SW 1271 (cell line): ENCODE measurements around the gene SLC39A9.
A peak's percentile ranks its signal among the peaks of the same experiment; 100 is the strongest.

ENCODE experiments used
- DNase-seq, 2 experiments: peaks; one replicate each; lab custom pipeline; 2025; lab: John Stamatoyannopoulos, UW

The SLC39A9 gene

GRCh38 chr14:69424149-69424923, 25.8 kb downstream of the SLC39A9 start:
- DNase-seq, result no peak

DNA sequence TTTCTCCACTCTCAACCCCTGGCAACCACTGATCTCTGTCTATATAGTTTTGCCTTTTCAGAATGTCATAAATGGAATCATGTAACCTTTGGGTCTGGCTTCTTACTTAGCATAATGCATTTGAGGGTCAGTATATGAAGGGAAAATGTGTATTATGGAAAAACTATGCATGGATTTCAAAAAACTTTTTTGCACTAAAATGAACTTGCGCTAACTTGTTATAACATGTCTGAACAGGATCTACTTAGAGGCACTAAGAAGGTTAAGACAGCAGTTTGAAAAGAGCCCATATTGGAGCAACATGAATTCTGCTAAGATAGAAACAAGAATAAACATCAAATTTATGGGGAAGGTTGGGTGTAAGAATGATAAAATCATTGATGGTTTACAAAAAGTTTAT, 29.1 kb downstream of the SLC39A9 start:
- no peak for DNase-seq

GRCh38 chr14:69428289-69428998, 30.0 kb downstream of the SLC39A9 start:
- no peak for DNase-seq

DNA sequence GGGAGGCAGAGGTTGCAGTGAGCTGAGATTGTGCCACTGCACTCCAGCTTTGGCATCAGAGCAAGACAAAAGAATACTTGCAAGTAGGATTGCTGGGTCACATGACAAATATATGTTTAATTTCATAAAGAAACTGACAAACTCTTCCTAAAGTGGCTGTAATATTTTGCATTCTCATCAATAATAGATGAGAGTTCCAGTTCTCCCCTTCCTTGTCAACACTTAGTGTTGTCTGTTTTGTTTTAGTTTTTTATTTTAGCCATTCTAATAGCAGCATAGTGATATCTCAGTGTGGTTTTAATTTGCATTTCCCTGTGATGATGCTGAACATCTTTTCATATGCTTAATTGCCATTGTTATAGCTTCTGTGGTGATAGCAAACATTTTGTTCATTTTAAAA, 31.2 kb downstream of the SLC39A9 start:
- DNase-seq, result no peak

DNA sequence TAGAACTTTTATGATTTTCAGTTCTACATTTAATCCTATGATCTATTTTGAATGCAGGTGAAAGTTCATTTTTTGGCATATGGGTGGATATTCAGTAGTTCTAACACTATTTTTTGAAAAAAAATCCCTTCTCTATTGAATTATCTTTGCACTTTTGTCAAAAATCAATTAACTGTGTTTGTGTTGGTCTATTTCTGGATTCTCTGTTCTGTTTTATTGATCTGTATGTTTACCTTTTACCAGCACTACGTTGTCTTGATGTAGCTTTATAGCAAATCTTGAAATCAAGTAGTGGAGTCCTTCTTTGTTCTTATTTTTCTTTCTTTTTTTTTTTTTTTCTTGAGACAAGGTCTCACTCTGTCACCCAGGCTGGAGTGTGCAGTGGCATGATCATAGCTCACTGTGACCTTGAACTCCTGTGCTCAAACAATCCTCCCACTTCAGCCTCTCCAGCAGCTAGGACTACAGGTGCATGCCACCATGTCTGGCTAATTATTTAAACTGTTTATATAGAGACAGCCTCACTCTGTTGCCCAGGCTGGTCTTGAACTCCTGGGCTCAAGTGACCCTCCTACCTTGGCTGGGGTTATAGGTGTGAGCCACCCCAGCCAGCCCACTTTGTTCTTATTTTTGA, 31.9 kb downstream of the SLC39A9 start:
- DNase-seq, result no peak

- no peak for DNase-seq
These were observed 33.9 kb downstream of the SLC39A9 start for GRCh38 chr14:69432364-69432763.

- no peak for DNase-seq
These were observed 41.2 kb downstream of the SLC39A9 start for GRCh38 chr14:69439521-69440270.

DNA sequence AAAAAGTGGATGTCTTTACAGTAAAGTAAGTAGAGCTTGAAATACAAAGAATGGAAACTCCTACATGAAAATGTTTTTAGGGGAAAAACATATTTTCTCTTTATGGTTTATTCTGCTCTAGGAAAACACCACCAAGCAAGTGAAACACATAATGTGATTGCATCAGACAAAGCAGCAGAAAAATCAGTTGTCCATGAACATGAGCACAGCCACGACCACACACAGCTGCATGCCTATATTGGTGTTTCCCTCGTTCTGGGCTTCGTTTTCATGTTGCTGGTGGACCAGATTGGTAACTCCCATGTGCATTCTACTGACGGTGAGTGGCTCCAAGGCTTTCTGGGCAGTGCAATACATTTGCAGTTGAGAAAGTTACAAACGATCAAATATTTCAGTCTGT, 43.5 kb downstream of the SLC39A9 start:
- no peak for DNase-seq

- DNase-seq, result no peak
These were observed 44.9 kb downstream of the SLC39A9 start for GRCh38 chr14:69443296-69443805.

DNA sequence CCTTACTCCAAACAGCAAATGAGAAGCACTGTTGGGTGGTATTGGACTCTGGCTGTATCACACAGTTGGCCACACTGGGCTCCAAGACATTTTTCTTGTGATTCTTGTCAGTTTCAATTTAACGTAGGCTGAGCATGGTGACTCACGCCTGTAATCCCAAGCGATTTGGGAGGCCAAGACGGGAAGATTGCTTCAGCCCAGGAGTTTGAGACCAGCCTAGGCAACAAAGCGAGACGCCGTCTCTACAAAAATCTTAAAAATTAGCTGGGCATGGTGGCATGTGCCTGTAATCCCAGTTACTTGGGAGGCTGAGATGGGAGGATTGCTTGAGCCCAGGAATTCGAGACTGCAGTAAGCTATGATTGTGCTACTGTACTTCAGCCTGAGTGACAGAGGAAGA, 50.7 kb downstream of the SLC39A9 start:
- DNase-seq, result no peak

GRCh38 chr14:69451941-69452340, 53.4 kb downstream of the SLC39A9 start:
- DNase-seq, result no peak

DNA sequence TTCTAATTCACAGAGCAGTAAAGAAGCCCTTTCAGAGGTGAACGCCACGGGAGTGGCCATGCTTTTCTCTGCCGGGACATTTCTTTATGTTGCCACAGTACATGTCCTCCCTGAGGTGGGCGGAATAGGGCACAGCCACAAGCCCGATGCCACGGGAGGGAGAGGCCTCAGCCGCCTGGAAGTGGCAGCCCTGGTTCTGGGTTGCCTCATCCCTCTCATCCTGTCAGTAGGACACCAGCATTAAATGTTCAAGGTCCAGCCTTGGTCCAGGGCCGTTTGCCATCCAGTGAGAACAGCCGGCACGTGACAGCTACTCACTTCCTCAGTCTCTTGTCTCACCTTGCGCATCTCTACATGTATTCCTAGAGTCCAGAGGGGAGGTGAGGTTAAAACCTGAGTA, 59.9 kb downstream of the SLC39A9 start:
- DNase-seq, result no peak

- no peak for DNase-seq
These were observed 60.6 kb downstream of the SLC39A9 start for GRCh38 chr14:69459122-69459521.

DNA sequence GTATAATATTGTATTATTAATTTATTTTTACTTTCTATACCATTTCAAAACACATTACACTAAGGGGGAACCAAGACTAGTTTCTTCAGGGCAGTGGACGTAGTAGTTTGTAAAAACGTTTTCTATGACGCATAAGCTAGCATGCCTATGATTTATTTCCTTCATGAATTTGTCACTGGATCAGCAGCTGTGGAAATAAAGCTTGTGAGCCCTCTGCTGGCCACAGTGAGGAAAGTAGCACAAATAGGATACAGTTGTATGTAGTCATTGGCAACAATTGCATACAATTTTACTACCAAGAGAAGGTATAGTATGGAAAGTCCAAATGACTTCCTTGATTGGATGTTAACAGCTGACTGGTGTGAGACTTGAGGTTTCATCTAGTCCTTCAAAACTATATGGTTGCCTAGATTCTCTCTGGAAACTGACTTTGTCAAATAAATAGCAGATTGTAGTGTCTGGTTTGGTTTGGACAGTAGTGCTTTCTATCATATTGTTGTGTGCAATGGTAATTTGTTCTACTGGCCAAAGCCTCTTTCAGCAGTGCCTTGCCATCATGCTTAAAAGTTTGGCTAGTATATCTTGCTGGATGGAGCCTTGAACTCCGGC, 61.7 kb downstream of the SLC39A9 start:
- peak; percentile 55 to 87 for DNase-seq

DNA sequence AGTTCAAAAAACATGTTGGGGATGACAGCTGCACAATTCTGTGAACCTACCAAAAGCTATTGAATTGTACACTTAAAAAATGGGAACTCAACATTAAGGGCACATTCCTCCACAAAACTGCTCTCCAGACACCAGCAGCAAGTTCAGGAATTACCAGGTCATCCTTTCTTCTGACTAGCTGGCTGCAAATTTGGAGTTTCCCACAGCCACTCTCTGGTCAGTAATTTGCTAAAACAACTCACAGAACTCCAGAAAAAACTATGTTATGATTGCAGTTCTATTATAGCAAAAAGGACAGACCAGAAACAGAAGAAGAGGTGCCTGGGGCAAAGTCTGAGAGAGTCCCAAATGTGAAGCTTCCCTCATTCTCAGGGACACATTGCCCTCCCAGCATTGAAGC, 65.9 kb downstream of the SLC39A9 start:
- DNase-seq, result no peak

DNA sequence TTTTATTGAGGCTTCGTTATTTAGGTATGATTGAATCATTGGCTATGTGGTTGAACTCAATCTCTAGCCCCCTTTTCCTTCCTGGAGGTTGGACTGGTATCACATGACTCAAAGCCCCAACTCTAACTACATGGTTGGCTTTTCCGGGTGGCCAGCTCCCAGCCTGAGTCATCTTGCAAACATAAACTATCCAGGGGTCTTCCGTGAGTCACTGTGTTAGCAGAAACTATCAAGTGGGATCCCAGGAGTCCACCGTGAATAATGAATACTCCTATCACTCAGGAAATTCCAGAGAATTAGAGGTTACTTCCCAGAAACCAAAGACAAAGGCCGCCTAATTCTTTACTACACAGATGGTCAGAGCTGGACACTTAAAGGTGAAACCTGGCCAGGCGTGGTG, 66.3 kb downstream of the SLC39A9 start:
- no peak for DNase-seq

DNA sequence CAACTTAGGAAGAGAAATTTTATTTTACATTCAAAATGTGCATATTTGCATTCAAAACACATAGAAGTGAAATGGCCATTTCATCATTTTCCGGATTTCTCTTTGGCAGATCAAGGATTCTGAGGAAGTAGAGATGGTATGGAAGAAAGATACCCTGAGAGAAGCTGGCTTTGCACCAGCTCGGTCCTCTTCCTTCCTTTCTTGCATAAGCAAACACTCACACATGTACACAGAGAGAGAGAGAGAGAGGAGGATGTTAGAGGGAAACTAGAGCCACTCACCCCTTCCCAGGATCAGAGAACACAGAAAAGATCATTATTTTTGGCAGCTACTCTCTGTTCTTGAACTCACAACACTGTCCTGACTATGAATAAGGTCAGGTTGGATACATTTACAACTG, 70.5 kb downstream of the SLC39A9 start:
- DNase-seq, result no peak

- DNase-seq, result no peak
These were observed 72.9 kb downstream of the SLC39A9 start for GRCh38 chr14:69471436-69471835.

GRCh38 chr14:69471916-69472315, 73.4 kb downstream of the SLC39A9 start:
- DNase-seq, result no peak

- no peak for DNase-seq
These were observed 74.8 kb downstream of the SLC39A9 start for GRCh38 chr14:69473260-69473659.

DNA sequence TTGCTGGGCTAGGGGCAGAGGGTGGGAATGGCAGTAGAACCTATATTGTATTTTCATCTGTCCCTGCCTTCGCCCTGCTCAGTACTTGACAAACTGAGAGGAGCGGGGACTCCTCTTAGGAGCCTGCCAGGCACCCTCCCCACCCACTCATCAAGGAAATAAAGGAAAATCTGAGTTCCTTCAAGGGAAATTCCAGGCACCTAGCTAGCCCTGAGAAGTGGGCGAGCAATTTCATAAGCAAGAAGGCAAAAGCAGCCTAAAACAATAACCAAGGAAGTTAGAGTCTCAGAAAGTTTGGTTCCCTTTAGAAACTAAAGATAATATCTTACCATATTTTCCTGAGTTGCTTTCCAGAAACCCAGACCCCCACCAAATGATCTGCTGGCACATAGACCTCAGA, 75.5 kb downstream of the SLC39A9 start:
- DNase-seq, result no peak
